Measurements from ENCODE around the gene CSTPP1. TPM values are rescaled to one million over a fixed set of nuclear protein-coding genes. Genes with fewer than 3 reads are reported as not detected.

CSTPP1 gene
- total RNA-seq, 4 donors from 2014 or later, result 5.3 to 14.8 (median 13.4) TPM

DNA sequence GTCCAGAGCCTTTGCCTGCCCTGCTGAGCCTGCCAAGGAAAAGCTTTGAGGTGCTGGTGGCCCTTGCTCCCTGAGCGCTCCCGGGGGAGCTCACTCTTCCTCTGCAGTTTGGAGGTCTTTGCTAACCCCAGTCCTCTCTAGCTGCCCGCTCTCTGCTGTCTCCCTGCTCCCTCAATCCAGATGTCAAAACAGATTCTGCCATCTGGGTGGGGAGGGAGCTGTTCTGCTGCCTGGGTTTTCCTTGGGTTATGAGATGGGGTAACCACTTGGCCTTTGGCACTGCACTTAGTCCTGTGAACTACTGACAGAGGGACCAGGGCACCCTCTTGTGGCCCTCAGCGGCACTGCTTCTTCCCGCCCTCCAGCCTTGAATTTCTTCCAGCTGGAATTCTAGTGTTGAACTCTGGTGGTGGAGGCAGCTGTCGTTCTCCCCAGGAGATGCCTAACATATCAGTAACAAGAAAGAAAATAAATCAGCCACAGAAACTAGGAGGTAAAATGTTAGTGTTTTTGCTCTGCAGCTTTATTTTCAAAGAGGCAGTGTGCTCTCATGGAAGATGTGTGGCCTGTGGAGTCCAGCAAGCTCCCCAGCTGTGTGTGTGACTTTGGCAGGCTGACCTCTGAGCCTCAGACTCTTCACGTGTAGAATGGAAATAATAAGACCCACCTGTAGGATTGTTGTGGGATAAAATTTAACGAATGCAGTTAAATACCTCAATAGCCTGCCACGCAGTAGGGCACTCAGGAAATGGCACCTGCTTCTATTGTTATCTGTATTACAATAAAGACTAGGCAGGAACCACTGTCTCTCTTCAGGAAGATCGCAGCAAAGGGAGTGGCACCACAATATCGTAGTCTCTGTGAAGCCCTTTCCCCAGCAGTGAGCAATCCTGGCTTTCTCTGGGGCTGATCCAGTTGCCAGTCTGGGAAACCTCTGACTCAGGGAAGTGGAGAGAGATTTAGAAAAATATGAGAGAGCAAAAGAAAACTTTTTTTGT is 216.7 kb downstream of the CSTPP1 start:
- TF ChIP-seq, protein P1, sequence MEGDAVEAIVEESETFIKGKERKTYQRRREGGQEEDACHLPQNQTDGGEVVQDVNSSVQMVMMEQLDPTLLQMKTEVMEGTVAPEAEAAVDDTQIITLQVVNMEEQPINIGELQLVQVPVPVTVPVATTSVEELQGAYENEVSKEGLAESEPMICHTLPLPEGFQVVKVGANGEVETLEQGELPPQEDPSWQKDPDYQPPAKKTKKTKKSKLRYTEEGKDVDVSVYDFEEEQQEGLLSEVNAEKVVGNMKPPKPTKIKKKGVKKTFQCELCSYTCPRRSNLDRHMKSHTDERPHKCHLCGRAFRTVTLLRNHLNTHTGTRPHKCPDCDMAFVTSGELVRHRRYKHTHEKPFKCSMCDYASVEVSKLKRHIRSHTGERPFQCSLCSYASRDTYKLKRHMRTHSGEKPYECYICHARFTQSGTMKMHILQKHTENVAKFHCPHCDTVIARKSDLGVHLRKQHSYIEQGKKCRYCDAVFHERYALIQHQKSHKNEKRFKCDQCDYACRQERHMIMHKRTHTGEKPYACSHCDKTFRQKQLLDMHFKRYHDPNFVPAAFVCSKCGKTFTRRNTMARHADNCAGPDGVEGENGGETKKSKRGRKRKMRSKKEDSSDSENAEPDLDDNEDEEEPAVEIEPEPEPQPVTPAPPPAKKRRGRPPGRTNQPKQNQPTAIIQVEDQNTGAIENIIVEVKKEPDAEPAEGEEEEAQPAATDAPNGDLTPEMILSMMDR (IDR thresholded peaks at IDR 0.05; ENCODE audit: low read depth), result no peak

- TF ChIP-seq, protein P1 (IDR thresholded peaks at IDR 0.05; ENCODE audit: low read depth), result no peak
Measured at GRCh38 chr11:47154616-47155570, 218.3 kb downstream of the CSTPP1 start.

DNA sequence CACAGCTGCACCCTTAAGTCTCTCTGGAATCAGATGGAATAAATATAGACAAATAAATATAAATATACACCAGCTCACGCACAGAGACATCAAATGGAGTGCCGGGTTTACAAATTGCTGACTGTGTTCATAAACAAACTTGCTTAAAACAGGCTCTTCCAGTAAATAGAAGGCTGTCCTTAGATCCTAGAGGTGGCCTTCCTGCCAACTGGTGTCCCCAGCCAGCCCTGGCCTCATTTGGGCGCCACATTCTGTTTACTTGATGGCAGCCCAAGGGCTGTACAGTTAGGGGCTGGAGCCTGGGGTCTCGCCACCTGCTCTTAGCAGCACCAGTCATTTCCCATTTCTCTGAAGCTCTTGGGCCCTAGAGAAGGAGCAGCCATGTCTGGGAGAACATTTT is 219.3 kb downstream of the CSTPP1 start:
- TF ChIP-seq, protein P1 (IDR thresholded peaks at IDR 0.05; ENCODE audit: low read depth), result no peak

DNA sequence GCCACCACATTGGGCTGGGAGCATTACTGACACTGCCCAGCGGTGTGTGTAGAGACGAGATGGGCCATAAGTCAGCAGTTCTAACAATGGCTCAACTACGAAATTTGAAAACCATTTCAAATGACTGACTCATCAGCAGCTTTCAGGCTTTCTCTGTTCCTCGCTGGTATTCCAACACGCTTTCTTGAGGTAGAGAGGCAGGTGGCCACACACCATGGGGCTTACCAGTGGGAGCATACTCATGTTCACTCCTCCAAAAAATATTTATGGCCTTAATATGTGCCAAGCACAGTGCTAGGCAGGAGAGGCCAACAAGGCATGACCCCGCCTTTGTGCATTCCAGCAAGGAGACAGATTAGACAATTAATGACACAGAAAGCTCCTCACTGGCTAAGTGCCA is 219.8 kb downstream of the CSTPP1 start:
- TF ChIP-seq, protein P1 (IDR thresholded peaks at IDR 0.05; ENCODE audit: low read depth), result no peak

DNA sequence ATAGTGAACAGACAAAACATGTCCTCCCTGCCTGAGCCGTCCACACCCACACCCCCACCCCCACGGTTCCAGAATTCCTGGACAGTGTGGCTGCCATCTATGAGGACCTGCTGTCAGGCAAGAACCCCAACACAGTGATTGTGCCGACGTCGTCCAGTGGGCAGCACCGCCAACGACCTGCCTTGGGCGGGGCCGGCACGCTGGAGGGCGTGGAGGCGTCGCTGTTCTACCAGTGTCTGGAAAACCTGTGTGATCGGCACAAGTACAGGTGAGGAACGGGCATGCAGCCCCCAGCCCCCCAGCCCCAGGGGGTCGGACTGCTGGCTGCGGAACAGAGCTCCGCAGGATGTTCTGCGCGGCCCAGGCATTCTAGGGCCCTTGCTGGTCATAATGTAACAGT is 220.4 kb downstream of the CSTPP1 start:
- TF ChIP-seq, protein P1 (IDR thresholded peaks at IDR 0.05; ENCODE audit: low read depth), result no peak

DNA sequence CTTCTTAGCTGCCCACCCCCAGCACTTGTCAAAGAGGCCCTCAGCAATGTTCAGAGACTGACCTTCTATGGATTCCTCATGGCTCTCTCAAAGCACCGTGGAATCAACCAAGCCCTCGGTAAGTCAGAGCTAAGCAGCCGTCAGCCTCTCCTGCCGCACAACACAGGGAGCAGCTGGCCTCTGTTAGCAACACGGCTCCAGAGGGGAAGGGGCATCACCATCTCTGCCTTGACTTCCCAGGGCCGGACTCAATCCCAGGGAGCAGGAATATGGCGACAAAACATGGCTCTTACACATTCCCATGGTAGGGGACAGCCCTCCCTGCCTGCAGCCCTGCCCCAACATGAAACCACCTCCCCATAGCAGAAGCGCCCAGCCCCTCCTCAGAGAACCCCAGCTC is 221.2 kb downstream of the CSTPP1 start:
- TF ChIP-seq, protein P1 (IDR thresholded peaks at IDR 0.05; ENCODE audit: low read depth), result no peak
